HEK293 (cell line): ENCODE measurements around the gene PCK1.
A peak's percentile ranks its signal among the peaks of the same experiment; 100 is the strongest.

Source experiments
- CTCF ChIA-PET: fragments of 350-600 bp; formaldehyde crosslinking; extraction: SDS; loops from one replicate; lab custom pipeline; 2021; ENCODE audit warnings: antibody characterized with exemption; lab: Yijun Ruan, JAX
- POLR2A ChIA-PET: fragments of 300-600 bp; formaldehyde crosslinking; extraction: SDS; loops from one replicate; lab custom pipeline; 2020; ENCODE audit warnings: antibody characterized with exemption, inconsistent platforms; lab: Yijun Ruan, JAX
- H3K27ac ChIP-seq: fragments of 200-500 bp; sonication (Bioruptor generic); 2 replicates; pipeline ENCODE4 v1.5.1; 2014; ENCODE audit warnings: low read depth, low read length, control low read depth, inconsistent platforms; ENCODE audit errors: extremely low read depth
- H3K36me3 ChIP-seq, 2 experiments: fragments of 200-500 bp in 1 of 2; sonication (Bioruptor generic) in 1 of 2; 1 replicate in 1 of 2; 2 replicates in 1 of 2; pipeline ENCODE4 v1.5.1; 2014 to 2017; ENCODE audit warnings: inconsistent platforms in 2 of 2, low read length in 2 of 2; ENCODE audit not compliant: control insufficient read depth in 2 of 2, insufficient read depth in 1 of 2
- H3K4me1 ChIP-seq: fragments of 200-500 bp; sonication (Bioruptor generic); 2 replicates; pipeline ENCODE4 v1.5.1; 2014; ENCODE audit warnings: mild to moderate bottlenecking, low read length, inconsistent platforms; ENCODE audit not compliant: control insufficient read depth, insufficient read depth
- H3K4me3 ChIP-seq: 2 replicates; pipeline ENCODE4 v1.5.1; 2011; ENCODE audit warnings: low read depth, mild to moderate bottlenecking, control low read depth, low read length, moderate library complexity
- H3K9me3 ChIP-seq: fragments of 200-500 bp; sonication (Bioruptor generic); 2 replicates; pipeline ENCODE4 v1.5.1; 2014; ENCODE audit warnings: low read depth, low read length, inconsistent platforms; ENCODE audit not compliant: control insufficient read depth, insufficient read depth
- EGR2 ChIP-seq: fragments of 450-650 bp; formaldehyde crosslinking; IDR thresholded peaks from 2 replicates; pipeline ENCODE4 v1.5.1; 2016; ENCODE audit warnings: low read depth, missing biosample characterization, missing genetic modification characterization
- GLIS1 ChIP-seq: fragments of 450-650 bp; formaldehyde crosslinking; IDR thresholded peaks from 2 replicates; pipeline ENCODE4 v1.5.1; 2016; ENCODE audit warnings: missing biosample characterization, missing genetic modification characterization
- PRDM1 ChIP-seq: fragments of 450-650 bp; formaldehyde crosslinking; IDR thresholded peaks from 2 replicates; pipeline ENCODE4; 2016; ENCODE audit warnings: missing biosample characterization, missing genetic modification characterization
- SP3 ChIP-seq: fragments of 450-650 bp; formaldehyde crosslinking; IDR thresholded peaks from 2 replicates; pipeline ENCODE4 v1.5.1; 2016; ENCODE audit warnings: missing biosample characterization, missing genetic modification characterization
- ZBTB17 ChIP-seq: fragments of 450-650 bp; formaldehyde crosslinking; IDR thresholded peaks from 2 replicates; pipeline ENCODE4 v1.5.1; 2016; ENCODE audit warnings: missing biosample characterization, missing genetic modification characterization
- ZBTB8A ChIP-seq: fragments of 450-650 bp; formaldehyde crosslinking; IDR thresholded peaks from 2 replicates; pipeline ENCODE4 v1.5.1; 2016; ENCODE audit warnings: missing biosample characterization, missing genetic modification characterization
- ZEB2 ChIP-seq: fragments of 450-650 bp; formaldehyde crosslinking; IDR thresholded peaks from 2 replicates; pipeline ENCODE4 v1.5.1; 2016; ENCODE audit warnings: missing biosample characterization, missing genetic modification characterization
- ZNF548 ChIP-seq: fragments of 450-650 bp; formaldehyde crosslinking; IDR thresholded peaks from 2 replicates; pipeline ENCODE4 v1.5.1; 2016; ENCODE audit warnings: missing biosample characterization, missing genetic modification characterization
- ZNF654 ChIP-seq: fragments of 450-650 bp; formaldehyde crosslinking; IDR thresholded peaks from 2 replicates; pipeline ENCODE4 v1.5.1; 2016; ENCODE audit warnings: low read depth, missing biosample characterization, missing genetic modification characterization
- TF ChIP-seq, protein P1 (sequence below): fragments of 450-650 bp; formaldehyde crosslinking; IDR thresholded peaks from 2 replicates; pipeline ENCODE4 v1.5.1; 2017; ENCODE audit warnings: missing biosample characterization, missing genetic modification characterization
- TF ChIP-seq, protein P2 (sequence below): fragments of 450-650 bp; formaldehyde crosslinking; IDR thresholded peaks from 2 replicates; pipeline ENCODE4 v1.5.1; 2016; ENCODE audit warnings: missing biosample characterization, missing genetic modification characterization
- TF ChIP-seq, protein P3 (sequence below): fragments of 450-650 bp; formaldehyde crosslinking; IDR thresholded peaks from 2 replicates; pipeline ENCODE4 v1.5.1; 2016; ENCODE audit warnings: missing biosample characterization, missing genetic modification characterization
- TF ChIP-seq, protein P4 (sequence below): fragments of 450-650 bp; formaldehyde crosslinking; IDR thresholded peaks from 2 replicates; pipeline ENCODE4 v1.5.1; 2016; ENCODE audit warnings: missing biosample characterization, missing genetic modification characterization

The PCK1 gene

DNA sequence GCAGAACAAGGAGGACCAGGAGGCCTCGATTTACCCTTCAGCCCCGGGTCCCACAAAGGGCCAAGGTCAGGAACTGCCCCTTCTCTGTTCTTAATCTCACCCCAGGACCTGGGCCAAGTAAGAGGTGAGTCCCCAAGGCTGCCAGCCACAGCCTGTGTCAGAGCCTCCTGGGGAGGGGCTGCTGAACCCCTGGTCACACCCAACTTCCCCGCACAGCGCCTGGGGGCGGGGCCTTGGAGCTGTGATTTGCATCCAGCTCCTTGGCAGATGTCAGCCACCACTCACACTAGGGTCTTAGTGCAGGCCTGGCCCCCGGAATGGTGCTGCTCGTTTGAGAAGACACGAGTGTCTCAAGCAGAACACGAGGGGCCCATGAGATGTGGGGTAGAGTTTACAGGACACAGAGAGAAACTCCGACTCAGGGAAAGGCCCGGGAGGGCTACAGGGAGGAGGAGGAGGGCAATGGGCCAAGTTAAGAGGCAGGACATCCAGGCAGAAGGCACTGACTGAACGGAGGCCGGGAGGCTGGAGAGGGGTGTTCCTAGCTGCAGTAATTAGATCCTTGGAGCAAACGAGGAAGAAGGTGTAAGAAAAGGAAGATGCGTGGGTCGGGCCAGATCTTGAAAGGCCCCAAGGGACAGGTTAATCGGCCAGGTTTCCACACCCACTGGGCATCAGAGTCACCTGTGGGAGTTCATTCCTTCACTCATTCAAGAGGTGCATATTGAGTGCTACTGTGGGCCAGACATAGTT lies 32.4 kb downstream of the PCK1 start:
- CTCF ChIA-PET: interaction anchor here (0.6 to 7.9 kb wide), 9 partner anchors 10 to 607 kb away, joined by 3 to 124 read pairs (median 5); no protein-coding TSS in a partner anchor
- Histone ChIP-seq H3K4me1 (no peaks in the 10 kb centered on the region), H3K9me3 (no peaks in the 10 kb centered on the region), H3K36me3 (no peaks in the 10 kb centered on the region), H3K27ac (no peak overlapping the region)
- POLR2A ChIA-PET: no interaction called here
- TF ChIP-seq, protein P1, sequence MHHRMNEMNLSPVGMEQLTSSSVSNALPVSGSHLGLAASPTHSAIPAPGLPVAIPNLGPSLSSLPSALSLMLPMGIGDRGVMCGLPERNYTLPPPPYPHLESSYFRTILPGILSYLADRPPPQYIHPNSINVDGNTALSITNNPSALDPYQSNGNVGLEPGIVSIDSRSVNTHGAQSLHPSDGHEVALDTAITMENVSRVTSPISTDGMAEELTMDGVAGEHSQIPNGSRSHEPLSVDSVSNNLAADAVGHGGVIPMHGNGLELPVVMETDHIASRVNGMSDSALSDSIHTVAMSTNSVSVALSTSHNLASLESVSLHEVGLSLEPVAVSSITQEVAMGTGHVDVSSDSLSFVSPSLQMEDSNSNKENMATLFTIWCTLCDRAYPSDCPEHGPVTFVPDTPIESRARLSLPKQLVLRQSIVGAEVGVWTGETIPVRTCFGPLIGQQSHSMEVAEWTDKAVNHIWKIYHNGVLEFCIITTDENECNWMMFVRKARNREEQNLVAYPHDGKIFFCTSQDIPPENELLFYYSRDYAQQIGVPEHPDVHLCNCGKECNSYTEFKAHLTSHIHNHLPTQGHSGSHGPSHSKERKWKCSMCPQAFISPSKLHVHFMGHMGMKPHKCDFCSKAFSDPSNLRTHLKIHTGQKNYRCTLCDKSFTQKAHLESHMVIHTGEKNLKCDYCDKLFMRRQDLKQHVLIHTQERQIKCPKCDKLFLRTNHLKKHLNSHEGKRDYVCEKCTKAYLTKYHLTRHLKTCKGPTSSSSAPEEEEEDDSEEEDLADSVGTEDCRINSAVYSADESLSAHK (tag by site-specific recombination): no peak
- TF ChIP-seq EGR2 (peak; percentile 45; the same call in 1 of the 2 replicates), ZBTB17 (tag by site-specific recombination) (no peak)
- TF ChIP-seq, all 188 proteins: peak for 1
- no peak overlapping the region for H3K4me3 ChIP-seq

DNA sequence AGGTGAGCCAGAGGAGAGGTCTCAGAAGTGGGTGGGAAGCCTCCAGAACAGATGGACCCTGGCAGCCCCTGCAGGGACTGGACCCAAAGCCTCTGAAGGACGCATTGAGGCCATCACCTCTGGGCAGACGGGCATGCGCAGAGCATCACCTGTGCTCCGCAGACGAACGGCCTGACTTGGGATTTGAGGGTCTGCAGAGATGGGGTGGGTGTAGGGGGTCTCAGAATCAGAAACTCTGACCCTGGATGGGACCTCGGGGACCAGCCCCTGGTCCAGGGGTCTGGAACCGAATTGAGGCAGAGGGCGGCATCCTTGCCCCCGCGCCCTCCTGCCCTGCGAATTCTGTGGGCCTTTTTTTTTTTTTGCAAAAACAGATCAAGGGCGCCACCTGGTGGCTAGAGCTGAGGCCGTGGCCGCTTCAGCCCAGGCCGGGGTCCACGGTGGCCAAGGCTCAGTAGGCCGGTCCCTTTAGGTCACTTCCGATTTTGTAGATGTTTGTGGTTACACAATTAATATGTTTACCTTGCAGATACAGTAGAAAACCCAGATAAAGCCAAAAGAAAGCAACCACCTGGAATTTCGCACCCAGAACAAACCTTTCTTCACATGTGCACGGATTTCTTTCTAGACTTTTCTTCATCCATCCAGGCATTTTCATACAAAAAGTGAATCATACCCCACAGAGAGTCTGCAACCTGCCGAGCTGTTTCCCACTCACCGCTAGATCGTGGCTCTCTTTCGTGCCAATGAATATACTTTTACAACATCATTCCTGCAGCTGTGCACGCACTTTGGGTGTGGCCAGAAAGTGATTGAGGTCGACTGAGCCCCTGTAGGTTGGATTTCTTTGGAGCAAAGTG lies 33.4 kb downstream of the PCK1 start:
- Histone ChIP-seq H3K9me3 (no peaks in the 10 kb centered on the region), H3K36me3 (no peaks in the 10 kb centered on the region), H3K4me1 (no peaks in the 10 kb centered on the region), H3K4me3 (no peak overlapping the region)
- ChIA-PET POLR2A (no interaction called here), CTCF (interaction anchor here (0.8 to 7.9 kb wide), 14 partner anchors 11 to 616 kb away, joined by 3 to 124 read pairs (median 4); no protein-coding TSS in a partner anchor)
- TF ChIP-seq, protein P2, sequence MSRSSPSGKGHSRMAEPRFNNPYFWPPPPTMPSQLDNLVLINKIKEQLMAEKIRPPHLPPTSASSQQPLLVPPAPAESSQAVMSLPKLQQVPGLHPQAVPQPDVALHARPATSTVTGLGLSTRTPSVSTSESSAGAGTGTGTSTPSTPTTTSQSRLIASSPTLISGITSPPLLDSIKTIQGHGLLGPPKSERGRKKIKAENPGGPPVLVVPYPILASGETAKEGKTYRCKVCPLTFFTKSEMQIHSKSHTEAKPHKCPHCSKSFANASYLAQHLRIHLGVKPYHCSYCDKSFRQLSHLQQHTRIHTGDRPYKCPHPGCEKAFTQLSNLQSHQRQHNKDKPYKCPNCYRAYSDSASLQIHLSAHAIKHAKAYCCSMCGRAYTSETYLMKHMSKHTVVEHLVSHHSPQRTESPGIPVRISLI (tag by site-specific recombination): peak; percentile 78
- TF ChIP-seq ZNF548 (tag by site-specific recombination) (no peak), ZNF654 (tag by site-specific recombination) (peak; percentile 75), ZBTB8A (tag by site-specific recombination) (0 out of 2 replicates have a peak, but pooled peaks have one; percentile 18), ZEB2 (tag by site-specific recombination) (no peak), GLIS1 (tag by site-specific recombination) (peak; percentile 9; the same call in 1 of the 2 replicates), PRDM1 (tag by site-specific recombination) (peak; percentile 10; the same call in 1 of the 2 replicates), SP3 (tag by site-specific recombination) (no peak)
- TF ChIP-seq, protein P3, sequence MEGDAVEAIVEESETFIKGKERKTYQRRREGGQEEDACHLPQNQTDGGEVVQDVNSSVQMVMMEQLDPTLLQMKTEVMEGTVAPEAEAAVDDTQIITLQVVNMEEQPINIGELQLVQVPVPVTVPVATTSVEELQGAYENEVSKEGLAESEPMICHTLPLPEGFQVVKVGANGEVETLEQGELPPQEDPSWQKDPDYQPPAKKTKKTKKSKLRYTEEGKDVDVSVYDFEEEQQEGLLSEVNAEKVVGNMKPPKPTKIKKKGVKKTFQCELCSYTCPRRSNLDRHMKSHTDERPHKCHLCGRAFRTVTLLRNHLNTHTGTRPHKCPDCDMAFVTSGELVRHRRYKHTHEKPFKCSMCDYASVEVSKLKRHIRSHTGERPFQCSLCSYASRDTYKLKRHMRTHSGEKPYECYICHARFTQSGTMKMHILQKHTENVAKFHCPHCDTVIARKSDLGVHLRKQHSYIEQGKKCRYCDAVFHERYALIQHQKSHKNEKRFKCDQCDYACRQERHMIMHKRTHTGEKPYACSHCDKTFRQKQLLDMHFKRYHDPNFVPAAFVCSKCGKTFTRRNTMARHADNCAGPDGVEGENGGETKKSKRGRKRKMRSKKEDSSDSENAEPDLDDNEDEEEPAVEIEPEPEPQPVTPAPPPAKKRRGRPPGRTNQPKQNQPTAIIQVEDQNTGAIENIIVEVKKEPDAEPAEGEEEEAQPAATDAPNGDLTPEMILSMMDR (tag by site-specific recombination): peak; percentile 73
- TF ChIP-seq, protein P4, sequence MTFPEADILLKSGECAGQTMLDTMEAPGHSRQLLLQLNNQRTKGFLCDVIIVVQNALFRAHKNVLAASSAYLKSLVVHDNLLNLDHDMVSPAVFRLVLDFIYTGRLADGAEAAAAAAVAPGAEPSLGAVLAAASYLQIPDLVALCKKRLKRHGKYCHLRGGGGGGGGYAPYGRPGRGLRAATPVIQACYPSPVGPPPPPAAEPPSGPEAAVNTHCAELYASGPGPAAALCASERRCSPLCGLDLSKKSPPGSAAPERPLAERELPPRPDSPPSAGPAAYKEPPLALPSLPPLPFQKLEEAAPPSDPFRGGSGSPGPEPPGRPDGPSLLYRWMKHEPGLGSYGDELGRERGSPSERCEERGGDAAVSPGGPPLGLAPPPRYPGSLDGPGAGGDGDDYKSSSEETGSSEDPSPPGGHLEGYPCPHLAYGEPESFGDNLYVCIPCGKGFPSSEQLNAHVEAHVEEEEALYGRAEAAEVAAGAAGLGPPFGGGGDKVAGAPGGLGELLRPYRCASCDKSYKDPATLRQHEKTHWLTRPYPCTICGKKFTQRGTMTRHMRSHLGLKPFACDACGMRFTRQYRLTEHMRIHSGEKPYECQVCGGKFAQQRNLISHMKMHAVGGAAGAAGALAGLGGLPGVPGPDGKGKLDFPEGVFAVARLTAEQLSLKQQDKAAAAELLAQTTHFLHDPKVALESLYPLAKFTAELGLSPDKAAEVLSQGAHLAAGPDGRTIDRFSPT (tag by site-specific recombination): peak; percentile 15; the same call in 1 of the 2 replicates
- TF ChIP-seq, all 188 proteins: peak for 7
- no peak overlapping the region for H3K27ac ChIP-seq
